GM21526 (cell line): ENCODE data around the gene LRP1B.

Source experiments
- ATAC-seq: cut with Tn5 transposase; IDR thresholded peaks from one replicate; pipeline ENCODE4 v1.9.1; 2021; ENCODE audit warnings: moderate library complexity; ENCODE audit not compliant: unreplicated experiment, low FRiP score

LRP1B gene

DNA sequence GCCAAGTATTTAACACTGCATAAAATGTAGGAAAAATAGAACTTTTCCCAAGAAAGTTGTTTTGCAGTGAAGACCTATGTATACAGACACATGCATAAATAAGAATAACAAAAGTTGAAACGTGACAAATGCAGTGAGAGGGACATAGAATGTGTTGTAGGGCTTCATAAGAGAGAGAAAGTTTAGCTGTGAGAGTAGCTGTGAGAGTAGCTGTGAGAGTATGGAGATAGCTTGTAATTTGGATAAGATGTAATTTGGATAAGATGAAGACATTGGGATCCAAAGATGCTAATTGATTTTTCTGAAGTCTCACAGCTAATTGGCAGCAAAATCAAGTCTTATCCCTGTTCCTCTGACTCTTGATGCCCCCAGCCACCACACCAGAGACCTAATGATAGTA lies 170.9 kb downstream of the LRP1B start:
- no peak for ATAC-seq

DNA sequence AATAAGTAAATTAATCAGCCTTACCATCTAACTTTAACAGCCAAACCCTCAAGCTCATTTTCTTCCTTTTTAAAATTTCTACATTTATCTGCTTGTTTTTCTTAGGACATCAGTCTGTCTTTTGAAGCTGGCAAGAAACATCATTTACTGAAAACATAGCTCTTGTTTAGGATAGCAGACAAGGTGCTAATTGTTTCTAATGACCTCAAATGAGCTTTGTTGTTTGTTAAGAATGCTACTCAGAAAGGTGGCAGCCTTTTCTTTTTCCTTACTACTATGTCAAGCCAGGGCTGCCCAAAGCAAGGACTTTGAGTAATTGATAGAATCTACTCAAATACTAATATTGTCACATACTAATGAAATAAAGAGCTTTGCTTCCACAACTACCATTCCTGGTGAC lies 171.8 kb downstream of the LRP1B start:
- no peak for ATAC-seq

DNA sequence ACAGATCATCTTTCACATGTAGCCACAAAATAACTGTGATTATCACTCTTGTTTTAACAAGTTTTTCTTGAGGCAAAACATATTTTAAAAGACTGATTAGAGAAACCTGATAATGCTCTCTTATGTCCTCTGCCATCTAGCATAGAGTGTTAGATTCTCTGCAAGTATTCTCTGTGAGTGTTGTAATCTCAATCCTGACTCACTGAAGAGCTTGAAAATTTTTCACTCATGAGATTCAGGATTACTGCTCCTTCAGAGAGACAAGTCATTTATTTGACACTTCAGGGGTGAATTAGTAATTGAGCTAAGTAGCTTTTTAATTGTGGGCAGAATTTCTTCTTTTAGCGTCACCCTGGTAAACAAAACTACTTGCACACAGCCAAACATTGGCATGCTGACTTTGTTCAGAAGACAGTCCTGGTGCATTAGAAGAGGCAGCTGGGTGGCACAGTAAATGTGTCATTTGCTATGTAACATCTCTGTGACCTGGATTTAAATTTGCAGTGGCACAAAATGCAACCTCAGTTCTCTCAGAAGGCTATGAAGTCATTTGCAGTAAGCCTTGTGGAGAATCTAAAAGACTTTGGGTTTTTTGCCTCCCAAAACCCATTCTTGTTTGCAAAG lies 172.9 kb downstream of the LRP1B start:
- no peak for ATAC-seq

DNA sequence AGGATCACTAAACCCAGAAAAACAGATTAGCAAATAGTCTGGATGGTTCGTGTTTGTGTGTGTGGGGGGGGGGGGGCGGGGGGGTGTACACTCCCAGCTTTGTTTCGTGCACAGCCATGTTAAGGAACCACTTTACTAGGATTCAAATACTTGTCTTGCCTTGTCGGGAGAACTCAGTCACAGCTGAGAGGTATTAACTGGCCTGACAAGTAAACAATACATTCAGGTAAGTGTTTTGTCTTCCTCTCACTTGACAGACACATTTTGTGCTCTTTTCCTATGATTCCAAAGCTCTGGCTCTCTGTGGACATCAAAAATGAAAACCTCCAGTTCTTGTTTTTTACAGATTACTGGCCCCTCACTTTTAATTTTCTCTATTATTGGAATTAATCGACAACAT lies 173.5 kb downstream of the LRP1B start:
- no peak for ATAC-seq

DNA sequence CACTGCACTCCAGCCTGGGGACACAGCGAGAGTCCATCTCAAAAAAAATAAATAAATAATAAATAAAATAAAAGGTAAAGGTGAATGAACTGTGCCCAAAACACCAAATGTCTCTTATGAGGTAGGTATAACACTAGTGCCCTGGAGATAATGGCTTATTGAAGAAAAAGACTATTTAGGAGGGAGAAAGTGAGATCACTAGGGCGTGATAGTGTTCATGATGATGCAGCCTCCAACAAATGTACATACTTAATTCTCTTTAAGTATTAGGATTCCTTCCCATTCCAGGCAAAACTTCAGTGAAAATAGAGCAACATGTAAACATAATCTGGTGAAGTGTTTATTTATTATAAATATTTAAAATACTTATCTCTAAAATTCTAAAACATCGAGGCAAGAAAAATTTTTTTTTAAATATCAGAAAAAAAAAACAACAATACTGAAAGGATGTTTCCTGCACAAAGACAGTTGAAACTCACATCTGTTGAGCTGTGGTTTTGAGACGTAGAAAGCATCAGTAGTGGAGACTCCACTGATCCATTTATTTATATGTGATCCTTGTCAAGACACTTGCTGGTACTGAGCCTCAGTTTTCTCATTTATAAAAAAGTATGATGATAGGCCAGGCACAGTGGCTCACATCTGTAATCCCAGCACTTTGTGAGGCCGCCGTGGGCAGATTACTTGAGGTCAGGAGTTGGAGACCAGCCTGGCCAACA lies 183.3 kb downstream of the LRP1B start:
- ATAC-seq, result no peak

DNA sequence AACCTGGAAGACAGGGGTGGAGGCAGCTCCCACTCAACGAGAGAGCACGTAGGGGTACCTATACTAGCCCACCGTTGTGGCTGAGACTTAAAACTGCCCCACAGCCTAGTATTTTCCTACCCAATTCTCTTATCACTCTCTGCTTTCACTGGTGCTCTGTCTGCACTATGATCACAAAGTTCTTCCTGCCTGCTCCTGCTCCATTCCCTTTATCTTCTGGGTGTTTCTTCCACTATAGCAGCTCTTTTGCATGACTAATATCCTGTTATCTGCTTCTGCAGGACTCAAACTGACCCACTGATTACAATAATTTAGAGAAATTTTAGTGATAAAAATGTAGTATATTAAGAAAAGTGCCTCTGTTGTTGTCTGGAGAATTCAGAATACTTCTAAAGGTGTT lies 184.8 kb downstream of the LRP1B start:
- ATAC-seq, result no peak

DNA sequence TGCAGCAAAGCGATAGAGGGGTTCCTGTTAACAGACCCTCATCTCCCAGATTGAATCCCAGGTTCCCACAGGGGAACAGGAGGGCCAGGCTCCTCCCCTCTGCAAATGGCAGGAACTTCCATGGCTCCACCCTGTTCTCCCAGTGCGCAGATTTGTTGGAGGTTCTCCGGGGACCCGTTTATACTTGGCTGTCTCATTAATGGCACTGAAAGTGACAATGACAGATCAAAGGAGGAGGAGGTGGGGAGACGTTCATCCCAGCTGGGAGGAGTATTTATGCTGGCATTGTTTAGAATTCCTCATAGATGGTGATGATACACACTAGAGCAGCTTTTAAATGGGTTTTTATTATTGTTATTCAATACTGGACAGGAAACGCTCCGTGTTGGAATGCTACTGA lies 186.9 kb downstream of the LRP1B start:
- no peak for ATAC-seq

DNA sequence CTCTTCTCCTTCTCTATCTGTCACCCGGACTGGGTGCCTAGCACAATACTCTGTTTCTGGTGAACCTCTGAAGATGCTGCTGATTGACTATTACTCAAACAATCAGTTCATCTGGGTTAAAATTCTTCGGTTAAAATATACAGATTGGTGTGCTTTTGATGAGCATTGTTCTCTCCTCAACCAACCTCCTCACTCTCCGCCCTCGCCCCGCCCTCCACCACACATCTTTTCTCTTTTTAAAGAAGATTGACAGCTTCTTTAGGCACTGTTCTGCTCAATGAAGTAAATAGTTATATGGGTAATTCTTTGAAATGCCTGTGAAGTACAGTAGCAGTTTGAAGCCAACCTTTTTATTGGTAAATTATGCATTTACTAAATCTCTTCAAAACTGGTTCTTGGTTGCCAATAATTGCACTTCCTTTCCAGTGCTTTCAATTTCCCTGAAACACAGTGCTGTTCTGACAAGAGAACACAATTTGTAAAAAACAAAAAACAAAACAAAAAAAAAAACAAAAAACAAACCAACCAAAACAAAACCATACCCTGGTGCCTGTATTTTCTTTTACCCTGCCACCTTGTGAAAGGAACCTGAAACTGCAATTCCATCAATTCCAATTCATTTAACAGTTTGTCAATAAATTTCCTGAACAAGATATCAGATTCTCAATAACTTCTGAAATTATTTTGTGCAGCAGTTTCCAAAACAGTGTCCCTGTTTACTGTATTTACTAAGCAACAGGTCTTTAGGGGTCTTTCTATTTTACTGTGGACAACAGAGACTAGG lies 188.6 kb downstream of the LRP1B start:
- ATAC-seq, result no peak

DNA sequence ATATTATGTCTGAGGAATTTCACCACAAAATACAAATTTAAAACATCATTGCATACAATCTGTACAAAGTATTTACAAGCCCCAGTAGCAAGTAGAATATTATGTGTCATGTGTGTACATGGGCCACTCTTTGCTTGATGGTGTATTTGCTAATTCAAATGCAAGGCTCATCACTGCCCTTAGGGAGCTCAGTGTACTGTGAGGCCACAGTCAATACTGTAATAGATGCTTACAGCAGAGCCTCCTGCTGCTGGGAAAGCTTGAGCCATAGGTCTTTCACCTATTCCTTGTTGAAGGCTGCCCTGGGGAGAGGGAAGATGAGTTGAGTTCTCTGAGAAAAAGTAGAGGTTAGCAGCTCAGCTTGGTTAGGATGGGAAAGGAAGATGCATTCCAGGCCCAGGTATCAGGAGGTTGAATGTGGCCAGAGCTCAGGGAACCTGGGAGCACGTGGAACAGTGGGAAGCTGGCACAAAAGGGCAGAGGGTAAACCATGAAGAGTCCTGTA lies 189.6 kb downstream of the LRP1B start:
- ATAC-seq, result no peak

DNA sequence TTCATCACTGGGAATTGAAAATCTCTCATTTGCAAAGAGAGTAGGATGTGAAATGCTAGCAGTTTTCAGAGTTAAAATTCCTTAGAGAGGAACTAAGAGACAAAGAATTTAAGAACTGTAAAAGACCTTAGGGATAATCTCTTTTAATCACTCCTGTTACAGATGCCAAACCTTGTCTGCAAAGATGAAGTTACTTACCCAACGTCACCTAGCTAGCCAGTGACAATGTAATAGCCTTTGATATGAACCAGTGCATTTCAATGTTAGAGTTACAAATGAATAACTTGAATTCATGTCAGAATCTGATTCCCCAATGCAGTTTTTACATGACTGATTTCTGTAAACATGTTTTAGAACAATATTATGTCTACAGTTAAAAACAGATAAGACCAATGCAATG lies 190.1 kb downstream of the LRP1B start:
- ATAC-seq, result no peak

DNA sequence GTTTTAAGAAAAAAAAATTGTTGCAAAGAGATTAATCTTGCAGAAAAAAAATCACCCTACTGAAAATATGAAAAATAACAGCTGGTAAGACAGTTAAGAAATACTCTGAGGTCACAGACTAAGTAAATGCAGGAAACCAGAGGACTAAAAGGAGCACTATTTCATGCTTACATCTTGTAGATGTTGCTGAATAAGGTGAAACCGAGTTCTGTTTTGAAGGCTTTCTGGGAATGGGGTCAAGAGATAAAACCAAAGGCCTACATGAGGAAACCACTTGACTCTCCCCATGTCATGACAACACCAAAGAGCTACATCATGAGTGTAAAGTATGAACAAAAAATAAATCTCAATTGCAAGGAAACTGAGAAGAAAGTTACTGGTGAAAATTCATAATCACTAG lies 197.6 kb downstream of the LRP1B start:
- no peak for ATAC-seq

DNA sequence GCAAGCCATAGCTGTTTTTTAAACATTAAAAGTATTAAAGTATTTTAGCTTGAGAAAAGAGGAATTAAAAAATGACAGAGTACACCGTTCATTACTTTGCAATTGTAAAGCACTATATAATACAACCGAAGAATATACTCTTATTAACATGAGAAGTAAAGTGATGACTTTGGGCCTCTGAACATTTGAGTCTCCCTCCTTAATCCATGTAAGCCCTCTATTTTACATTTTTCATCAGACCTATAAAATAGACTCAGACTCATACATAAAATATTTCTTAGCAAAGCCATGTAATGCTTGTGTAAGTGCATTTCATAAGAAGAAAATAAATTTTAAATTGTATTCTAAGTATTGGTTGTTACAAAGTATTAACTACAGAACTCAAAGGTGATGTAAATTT lies 198.6 kb downstream of the LRP1B start:
- no peak for ATAC-seq

DNA sequence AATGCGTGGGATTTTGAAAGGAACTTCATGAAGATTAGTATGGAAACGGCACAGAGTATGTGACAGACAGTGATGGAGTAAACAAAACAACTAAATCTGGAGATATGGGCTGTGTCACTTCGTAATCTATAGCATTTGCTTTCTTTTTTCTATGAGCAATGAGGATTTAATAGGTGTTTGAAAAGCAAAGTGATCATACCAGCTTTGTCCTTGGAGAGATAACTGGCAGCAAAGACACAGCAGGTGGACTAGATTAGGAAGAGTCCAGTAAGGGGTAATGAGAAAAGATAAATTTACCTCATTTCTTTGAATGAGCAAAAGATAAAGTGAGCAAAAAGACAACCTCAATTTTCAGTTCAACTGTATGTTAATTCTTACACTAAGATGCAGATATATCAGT lies 199.0 kb downstream of the LRP1B start:
- no peak for ATAC-seq

DNA sequence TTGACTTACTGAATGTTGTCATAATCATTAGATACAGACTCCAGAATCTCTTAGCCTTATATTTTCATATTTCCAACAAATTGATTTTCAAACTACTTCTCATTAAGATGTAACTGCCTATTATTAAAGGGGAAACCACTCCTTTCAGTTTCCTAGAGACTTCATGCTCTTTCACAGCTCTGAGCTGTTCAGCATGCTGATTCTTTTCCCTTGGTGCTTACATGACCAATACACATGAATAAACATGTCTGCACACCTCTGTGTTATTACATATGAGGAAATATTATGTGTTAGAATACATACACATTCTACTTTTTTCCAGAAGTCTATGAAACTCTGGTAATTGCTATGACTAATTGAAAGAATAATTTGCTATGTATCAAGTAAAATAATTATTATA lies 200.0 kb downstream of the LRP1B start:
- ATAC-seq, result no peak

DNA sequence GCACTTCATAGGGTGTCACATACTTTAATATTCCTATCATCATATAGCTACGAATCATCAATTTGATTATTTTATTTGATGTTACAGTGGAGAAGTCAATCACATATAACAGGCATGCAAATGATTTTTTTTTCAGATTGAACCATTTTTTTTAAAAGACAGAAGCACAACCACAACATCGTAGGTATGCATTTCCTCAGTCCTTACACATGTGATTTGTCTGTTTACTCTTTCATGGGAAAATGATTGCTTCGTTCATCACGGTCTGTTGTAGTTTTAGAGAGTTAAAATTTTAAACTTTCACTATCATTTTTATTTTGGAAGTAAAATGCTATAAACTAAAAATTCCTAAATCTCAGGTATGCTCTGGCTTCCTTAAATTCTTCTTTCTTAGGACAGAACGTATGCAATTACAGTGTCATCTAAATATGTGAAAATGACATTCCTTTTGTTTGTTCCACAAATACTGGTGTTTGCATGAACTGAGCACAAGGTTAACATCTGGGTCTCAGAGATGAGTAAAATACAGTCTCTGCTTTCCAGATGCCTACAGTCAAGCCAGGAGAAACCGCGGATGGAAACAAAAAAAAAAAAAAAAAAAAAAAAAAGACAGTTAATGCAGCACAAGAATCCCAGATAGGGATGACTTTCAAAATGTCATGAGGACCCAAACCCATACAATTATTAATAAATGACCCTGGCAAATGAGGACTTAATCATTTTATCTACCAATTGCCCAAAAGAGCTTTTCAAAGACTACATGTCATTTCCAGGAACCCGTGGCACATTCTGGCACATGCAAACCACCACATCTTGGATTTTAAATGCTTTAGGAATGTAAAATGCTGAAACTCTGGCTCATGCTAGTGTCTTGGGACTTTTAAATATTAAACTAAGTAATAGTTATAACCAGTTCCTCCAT lies 201.2 kb downstream of the LRP1B start:
- no peak for ATAC-seq

DNA sequence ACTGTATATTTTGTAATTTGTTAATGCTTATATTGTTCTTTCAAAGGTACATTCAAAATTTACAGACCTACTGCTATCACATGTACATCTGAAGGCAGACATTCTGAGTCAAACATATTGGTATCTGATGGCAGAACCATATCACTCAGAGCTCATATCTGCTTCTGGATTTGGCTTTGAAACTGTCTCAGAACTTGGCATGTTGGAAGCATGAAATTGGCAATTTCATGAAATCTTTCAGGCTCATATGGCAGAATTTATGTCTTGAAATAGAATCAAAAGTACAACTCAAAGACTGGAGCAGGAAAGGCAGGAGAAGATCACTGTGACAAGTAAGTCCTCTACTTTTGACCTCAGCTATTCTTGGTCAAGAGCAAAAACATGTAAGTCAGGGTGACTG lies 202.3 kb downstream of the LRP1B start:
- no peak for ATAC-seq

DNA sequence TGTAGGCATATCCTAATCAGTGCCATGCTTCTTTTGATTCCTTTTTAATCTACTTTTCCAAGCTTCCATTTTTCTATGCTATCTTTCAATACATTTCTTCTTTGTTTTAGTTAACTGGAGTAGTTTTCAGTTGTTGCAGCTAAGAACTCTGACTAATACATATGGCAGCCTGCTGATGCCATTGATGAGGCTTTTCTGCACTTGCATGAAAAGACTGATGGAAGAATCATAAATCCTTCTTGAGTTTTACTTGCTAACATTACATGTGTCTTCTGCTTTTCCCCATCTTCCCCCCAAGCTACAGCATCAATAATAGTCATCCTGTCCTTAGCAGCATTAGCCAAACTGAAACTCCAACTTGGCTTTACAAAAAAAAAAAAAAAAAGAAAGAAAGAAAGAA lies 203.3 kb downstream of the LRP1B start:
- no peak for ATAC-seq

DNA sequence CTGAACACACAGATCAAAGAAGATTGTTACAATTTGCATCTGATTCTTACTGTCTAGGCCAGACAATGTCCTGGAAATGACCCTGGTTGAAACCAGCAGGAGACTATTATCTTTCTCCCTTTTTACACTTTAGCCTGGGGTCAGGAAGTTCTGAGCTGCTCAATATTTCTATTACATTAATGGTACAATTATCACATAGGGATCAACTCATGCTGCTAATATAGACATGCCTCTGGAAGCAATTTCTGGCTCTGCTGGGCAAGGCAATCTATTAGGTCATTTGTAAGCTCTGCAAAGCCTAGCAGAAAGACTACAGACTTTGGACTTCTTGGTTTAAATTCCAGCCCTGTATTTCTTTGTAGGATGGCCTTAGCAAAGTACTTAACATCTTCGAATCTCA lies 205.3 kb downstream of the LRP1B start:
- ATAC-seq, result no peak

DNA sequence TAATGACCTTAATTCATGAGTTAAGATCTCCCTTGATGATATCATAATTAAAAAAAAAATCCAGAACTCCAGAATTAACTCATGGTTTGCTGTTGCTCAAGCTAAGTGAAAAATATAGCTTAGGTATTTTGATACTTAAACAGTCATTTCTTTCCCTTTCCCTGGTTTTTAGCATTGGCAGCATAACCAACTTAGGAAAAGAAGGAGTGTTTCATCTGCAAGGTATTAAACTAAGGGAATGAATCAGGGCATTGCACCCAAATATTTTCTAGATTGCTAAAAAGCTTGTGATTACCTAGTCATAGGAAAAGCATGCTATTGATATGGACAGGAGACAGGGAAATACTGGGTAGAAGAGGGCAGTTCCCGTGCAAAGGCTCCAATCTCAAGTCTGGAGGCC lies 207.2 kb downstream of the LRP1B start:
- no peak for ATAC-seq

DNA sequence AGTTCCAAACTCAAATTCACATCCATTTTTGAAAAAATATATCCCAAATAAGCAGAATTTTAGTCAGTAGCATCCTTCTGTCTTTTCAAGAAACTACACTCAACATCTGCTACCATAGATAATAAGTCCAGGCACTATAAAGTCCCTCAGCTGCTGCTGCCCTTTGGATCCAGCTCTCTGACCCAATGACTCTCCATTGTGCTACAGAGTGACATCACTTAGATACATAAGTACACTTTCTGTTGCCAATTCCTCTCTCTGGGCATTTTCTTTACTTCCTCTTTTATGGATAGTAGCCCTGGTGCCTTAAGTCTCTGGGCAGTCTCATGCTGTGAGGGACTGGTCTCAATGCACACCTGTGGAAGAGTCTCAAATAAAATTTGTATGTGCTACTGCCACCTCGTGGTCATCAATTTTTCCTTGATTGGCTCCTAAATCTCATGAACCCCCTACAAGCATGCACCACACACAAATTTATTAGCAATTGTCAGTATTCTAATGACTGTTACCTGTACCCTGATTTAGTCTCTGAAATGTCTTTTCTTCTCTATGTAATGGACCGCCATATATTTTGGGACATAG lies 219.2 kb downstream of the LRP1B start:
- ATAC-seq, result peak; percentile 73
